Measurements from ENCODE around the gene TROAP.
"Not testable (repeated sequence)": the region's sequence is repeated elsewhere in the genome, so short reads cannot be mapped to it uniquely, and the experiment has no call there.

The TROAP gene

GRCh38 chr12:49369411-49370145 is 46.5 kb downstream of the TROAP start:
- DNase-seq = peak; percentile 26

- DNase-seq = no peak
Observed at GRCh38 chr12:49370539-49370938, 47.5 kb downstream of the TROAP start.

- no peak for DNase-seq
Observed at GRCh38 chr12:49375406-49375805, 52.4 kb downstream of the TROAP start.

- no peak for DNase-seq
Observed at GRCh38 chr12:49377386-49377785, 54.3 kb downstream of the TROAP start.

- not testable (repeated sequence) for DNase-seq
Observed at GRCh38 chr12:49380184-49380583, 57.1 kb downstream of the TROAP start.

Data from stimulated activated CD4-positive, alpha-beta T cell treated with anti-CD3 and anti-CD28 coated beads, Interleukin-1b, Interleukin-23, amount 100 ng/mL, for 48 hours (primary cell).